ENCODE data around the gene DNAJB2. TPM values are rescaled to one million over a fixed set of nuclear protein-coding genes. Genes with fewer than 3 reads are reported as not detected.

The DNAJB2 gene
- 39.7 to 47.8 TPM (median 43.4 TPM) in 3 replicates for total RNA-seq

DNA sequence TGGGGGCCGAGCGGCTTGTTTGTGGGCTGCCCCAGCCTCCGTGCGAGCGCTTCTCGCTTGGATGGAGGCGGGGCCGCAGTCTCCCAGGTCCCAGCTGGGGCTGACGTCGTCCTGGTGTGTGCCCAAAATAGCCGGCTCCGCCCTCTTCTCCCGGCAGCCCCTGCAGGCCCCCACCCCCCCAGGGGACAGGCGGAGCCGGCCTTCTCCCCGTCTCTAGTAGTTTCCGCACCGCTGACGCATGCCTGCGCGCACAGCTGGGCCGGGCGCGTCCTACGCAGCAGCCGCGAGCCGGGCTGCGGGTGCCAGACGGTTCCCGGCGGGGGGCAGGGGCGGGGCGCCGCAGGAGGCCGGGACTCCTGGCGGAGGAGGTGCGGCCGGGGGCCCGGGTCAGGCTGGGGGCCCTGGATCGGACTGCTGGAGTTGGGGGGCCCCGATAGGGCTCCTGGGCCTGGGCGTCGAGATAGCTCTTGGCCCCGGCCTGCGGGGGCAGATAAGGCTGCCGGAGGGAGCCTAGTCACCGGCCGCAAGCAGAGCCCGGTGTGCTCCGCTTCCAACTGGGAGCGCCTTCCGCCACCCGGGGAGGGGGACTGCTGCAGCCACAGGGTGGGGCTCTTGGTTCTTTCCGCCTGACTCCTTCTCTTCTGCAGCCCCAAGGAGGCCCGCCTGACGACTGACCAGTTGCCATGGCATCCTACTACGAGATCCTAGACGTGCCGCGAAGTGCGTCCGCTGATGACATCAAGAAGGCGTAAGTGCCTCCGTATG lies at the start of gene DNAJB2:
Gene DNAJB2 (plus strand): TSS at position 216 of the 765 bp plus-strand sequence. CDS start 468 bp downstream, at position 684.
- H3K4me3 Mint-ChIP-seq: peak within 1 kb of the TSS; percentile 85
- peak within 1 kb of the TSS; percentile 95 for H3K27ac Mint-ChIP-seq
- TF ChIP-seq, protein P1, sequence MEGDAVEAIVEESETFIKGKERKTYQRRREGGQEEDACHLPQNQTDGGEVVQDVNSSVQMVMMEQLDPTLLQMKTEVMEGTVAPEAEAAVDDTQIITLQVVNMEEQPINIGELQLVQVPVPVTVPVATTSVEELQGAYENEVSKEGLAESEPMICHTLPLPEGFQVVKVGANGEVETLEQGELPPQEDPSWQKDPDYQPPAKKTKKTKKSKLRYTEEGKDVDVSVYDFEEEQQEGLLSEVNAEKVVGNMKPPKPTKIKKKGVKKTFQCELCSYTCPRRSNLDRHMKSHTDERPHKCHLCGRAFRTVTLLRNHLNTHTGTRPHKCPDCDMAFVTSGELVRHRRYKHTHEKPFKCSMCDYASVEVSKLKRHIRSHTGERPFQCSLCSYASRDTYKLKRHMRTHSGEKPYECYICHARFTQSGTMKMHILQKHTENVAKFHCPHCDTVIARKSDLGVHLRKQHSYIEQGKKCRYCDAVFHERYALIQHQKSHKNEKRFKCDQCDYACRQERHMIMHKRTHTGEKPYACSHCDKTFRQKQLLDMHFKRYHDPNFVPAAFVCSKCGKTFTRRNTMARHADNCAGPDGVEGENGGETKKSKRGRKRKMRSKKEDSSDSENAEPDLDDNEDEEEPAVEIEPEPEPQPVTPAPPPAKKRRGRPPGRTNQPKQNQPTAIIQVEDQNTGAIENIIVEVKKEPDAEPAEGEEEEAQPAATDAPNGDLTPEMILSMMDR (IDR thresholded peaks at IDR 0.05; ENCODE audit: unreplicated experiment): peak; percentile 12
- H3K27me3 Mint-ChIP-seq (ENCODE audit: low read depth): no peaks in the 10 kb centered on the region
- peaks cover 34% of the 10 kb centered on the region for H3K4me1 Mint-ChIP-seq
- peaks cover 10% of the 10 kb centered on the region for H3K36me3 Mint-ChIP-seq
- H3K9me3 Mint-ChIP-seq: no peaks in the 10 kb centered on the region
- DNase-seq (ENCODE audit: low spot score in 2 of 2, unreplicated experiment in 2 of 2): peak; percentile 96 to 97

GRCh38 chr2:219230059-219230540 lies 49.1 kb upstream of the DNAJB2 start:
- H3K9me3 Mint-ChIP-seq: no peaks in the 10 kb centered on the region
- TF ChIP-seq, protein P1 (IDR thresholded peaks at IDR 0.05; ENCODE audit: unreplicated experiment): no peak

DNA sequence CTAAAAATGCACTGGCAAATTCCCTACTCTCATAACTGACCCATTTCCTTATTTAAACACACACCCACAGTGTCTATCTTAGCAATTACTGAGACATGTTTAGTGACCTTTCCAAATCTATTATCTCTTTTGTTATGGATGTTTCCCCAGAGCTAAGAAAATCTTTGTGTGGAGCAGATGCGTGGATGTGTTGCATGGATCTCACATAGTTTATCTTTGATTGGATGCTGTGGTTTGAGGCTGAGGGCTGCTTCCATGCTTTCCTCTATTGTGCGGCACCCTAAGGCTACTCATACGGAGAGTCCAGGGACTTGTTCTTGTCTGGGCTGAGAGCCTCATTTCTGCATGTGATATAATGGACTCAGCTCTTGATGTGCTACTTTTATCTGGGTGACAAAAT lies 44.8 kb upstream of the DNAJB2 start:
- Mint-ChIP-seq H3K9me3 (no peaks in the 10 kb centered on the region), H3K4me3 (no peak overlapping the region), H3K27ac (no peak overlapping the region), H3K36me3 (peaks cover 15% of the 10 kb centered on the region), H3K4me1 (peaks cover 9% of the 10 kb centered on the region), H3K27me3 (ENCODE audit: low read depth) (no peaks in the 10 kb centered on the region)
- DNase-seq (ENCODE audit: low spot score in 2 of 2, unreplicated experiment in 2 of 2): no peak
- TF ChIP-seq, protein P1 (IDR thresholded peaks at IDR 0.05; ENCODE audit: unreplicated experiment): no peak

More at GRCh38 chr2:219230059-219230540, 49.1 kb upstream of the DNAJB2 start:
- Mint-ChIP-seq H3K4me1 (peaks cover 23% of the 10 kb centered on the region), H3K27me3 (ENCODE audit: low read depth) (no peaks in the 10 kb centered on the region), H3K27ac (peak overlapping the region; percentile 98), H3K36me3 (peaks cover 15% of the 10 kb centered on the region), H3K4me3 (peak overlapping the region; percentile 99)
- DNase-seq (ENCODE audit: low spot score in 2 of 2, unreplicated experiment in 2 of 2): peak in 1 of 2 experiments; percentile 55

GRCh38 chr2:219243291-219243761 lies 35.8 kb upstream of the DNAJB2 start:
- H3K4me3 Mint-ChIP-seq: peak overlapping the region; percentile 52
- no peaks in the 10 kb centered on the region for H3K36me3 Mint-ChIP-seq
- H3K4me1 Mint-ChIP-seq: peaks cover 11% of the 10 kb centered on the region
- TF ChIP-seq, protein P1 (IDR thresholded peaks at IDR 0.05; ENCODE audit: unreplicated experiment): no peak
- DNase-seq (ENCODE audit: low spot score in 2 of 2, unreplicated experiment in 2 of 2): no peak
- no peaks in the 10 kb centered on the region for H3K27me3 Mint-ChIP-seq (ENCODE audit: low read depth)
- no peaks in the 10 kb centered on the region for H3K9me3 Mint-ChIP-seq
- H3K27ac Mint-ChIP-seq: no peak overlapping the region

GRCh38 chr2:219244789-219245147 lies 34.4 kb upstream of the DNAJB2 start:
- peak overlapping the region; percentile 91 for H3K4me3 Mint-ChIP-seq
- H3K36me3 Mint-ChIP-seq: no peaks in the 10 kb centered on the region
- peaks cover 23% of the 10 kb centered on the region for H3K4me1 Mint-ChIP-seq
- peak overlapping the region; percentile 97 for H3K27ac Mint-ChIP-seq
- peaks cover 1% of the 10 kb centered on the region for H3K27me3 Mint-ChIP-seq (ENCODE audit: low read depth)
- TF ChIP-seq, protein P1 (IDR thresholded peaks at IDR 0.05; ENCODE audit: unreplicated experiment): no peak
- no peaks in the 10 kb centered on the region for H3K9me3 Mint-ChIP-seq
- DNase-seq (ENCODE audit: low spot score in 2 of 2, unreplicated experiment in 2 of 2): no peak

Measured in mesothelial cell of epicardium (in vitro differentiated cells).